GM23338 (cell line): ENCODE measurements around the gene MAPK6.
"Not testable (repeated sequence)": the region's sequence is repeated elsewhere in the genome, so short reads cannot be mapped to it uniquely, and the experiment has no call there.

Experiments
- EZH2 ChIP-seq: fragments of 200-600 bp; sonication (generic); IDR thresholded peaks from one replicate; pipeline ENCODE4 v1.8.0; 2017; ENCODE audit warnings: antibody characterized with exemption, mild to moderate bottlenecking, low read depth; ENCODE audit not compliant: unreplicated experiment
- EZH2phosphoT487 ChIP-seq: fragments of 200-600 bp; sonication (generic); IDR thresholded peaks from one replicate; pipeline ENCODE4 v1.8.1; 2018; ENCODE audit warnings: antibody characterized with exemption; ENCODE audit not compliant: unreplicated experiment
- POLR2AphosphoS5 ChIP-seq: IDR thresholded peaks from 2 replicates; pipeline ENCODE4 v1.6.1; 2016; ENCODE audit warnings: antibody characterized with exemption, low read depth
- ZNF114 ChIP-seq: fragments of 250-450 bp; sonication (Bioruptor Pico); IDR thresholded peaks from 2 replicates; pipeline ENCODE4 v1.5.0; 2020; ENCODE audit warnings: mild to moderate bottlenecking, moderate library complexity
- ZNF331 ChIP-seq: fragments of 250-450 bp; sonication (Bioruptor Pico); IDR thresholded peaks from 2 replicates; pipeline ENCODE4 v1.5.0; 2020; ENCODE audit warnings: low read depth, mild to moderate bottlenecking, moderate library complexity
- TF ChIP-seq, protein P1 (sequence below), 2 experiments: fragments of 200-600 bp in 1 of 2; sonication (generic) in 1 of 2; conservative IDR thresholded peaks; 2 replicates each; pipeline versions ENCODE4 v1.5.1 to v1.6.1; 2016 to 2017; ENCODE audit warnings: antibody characterized with exemption in 2 of 2, low read depth in 2 of 2, mild to moderate bottlenecking in 2 of 2, moderate library complexity in 1 of 2
- TF ChIP-seq, protein P2 (sequence below): IDR thresholded peaks from one replicate; pipeline ENCODE4 v1.6.1; 2018; ENCODE audit warnings: antibody characterized with exemption; ENCODE audit not compliant: unreplicated experiment
- TF ChIP-seq, protein P3 (sequence below): fragments of 250-450 bp; sonication (Bioruptor Pico); IDR thresholded peaks from 2 replicates; pipeline ENCODE4 v1.5.0; 2020; ENCODE audit warnings: mild to moderate bottlenecking, moderate library complexity

DNA sequence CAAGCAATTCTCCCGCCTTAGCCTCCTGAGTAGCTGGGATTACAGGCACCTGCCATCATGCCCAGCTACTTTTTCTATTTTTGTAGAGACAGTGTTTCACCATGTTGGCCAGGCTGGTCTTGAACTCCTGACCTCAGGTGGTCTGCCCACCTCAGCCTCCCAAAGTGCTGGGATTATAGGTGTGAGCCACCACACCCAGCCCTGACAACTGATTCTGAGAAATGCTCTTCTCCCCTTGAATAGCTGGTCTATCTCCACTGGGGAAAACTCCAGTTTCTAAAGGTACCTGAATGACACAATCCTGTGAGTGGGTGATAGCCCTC is 64.0 kb downstream of the MAPK6 start:
- TF ChIP-seq, protein P1, sequence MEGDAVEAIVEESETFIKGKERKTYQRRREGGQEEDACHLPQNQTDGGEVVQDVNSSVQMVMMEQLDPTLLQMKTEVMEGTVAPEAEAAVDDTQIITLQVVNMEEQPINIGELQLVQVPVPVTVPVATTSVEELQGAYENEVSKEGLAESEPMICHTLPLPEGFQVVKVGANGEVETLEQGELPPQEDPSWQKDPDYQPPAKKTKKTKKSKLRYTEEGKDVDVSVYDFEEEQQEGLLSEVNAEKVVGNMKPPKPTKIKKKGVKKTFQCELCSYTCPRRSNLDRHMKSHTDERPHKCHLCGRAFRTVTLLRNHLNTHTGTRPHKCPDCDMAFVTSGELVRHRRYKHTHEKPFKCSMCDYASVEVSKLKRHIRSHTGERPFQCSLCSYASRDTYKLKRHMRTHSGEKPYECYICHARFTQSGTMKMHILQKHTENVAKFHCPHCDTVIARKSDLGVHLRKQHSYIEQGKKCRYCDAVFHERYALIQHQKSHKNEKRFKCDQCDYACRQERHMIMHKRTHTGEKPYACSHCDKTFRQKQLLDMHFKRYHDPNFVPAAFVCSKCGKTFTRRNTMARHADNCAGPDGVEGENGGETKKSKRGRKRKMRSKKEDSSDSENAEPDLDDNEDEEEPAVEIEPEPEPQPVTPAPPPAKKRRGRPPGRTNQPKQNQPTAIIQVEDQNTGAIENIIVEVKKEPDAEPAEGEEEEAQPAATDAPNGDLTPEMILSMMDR (conservative IDR thresholded peaks at IDR 0.05; ENCODE audit: low read depth in 2 of 2), result not testable (repeated sequence)
- TF ChIP-seq POLR2AphosphoS5; EZH2; ZNF331; EZH2phosphoT487; ZNF114 (CRISPR knock-in tag): not testable (repeated sequence)
- TF ChIP-seq, protein P2, sequence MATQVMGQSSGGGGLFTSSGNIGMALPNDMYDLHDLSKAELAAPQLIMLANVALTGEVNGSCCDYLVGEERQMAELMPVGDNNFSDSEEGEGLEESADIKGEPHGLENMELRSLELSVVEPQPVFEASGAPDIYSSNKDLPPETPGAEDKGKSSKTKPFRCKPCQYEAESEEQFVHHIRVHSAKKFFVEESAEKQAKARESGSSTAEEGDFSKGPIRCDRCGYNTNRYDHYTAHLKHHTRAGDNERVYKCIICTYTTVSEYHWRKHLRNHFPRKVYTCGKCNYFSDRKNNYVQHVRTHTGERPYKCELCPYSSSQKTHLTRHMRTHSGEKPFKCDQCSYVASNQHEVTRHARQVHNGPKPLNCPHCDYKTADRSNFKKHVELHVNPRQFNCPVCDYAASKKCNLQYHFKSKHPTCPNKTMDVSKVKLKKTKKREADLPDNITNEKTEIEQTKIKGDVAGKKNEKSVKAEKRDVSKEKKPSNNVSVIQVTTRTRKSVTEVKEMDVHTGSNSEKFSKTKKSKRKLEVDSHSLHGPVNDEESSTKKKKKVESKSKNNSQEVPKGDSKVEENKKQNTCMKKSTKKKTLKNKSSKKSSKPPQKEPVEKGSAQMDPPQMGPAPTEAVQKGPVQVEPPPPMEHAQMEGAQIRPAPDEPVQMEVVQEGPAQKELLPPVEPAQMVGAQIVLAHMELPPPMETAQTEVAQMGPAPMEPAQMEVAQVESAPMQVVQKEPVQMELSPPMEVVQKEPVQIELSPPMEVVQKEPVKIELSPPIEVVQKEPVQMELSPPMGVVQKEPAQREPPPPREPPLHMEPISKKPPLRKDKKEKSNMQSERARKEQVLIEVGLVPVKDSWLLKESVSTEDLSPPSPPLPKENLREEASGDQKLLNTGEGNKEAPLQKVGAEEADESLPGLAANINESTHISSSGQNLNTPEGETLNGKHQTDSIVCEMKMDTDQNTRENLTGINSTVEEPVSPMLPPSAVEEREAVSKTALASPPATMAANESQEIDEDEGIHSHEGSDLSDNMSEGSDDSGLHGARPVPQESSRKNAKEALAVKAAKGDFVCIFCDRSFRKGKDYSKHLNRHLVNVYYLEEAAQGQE, result not testable (repeated sequence)
- TF ChIP-seq, protein P3, sequence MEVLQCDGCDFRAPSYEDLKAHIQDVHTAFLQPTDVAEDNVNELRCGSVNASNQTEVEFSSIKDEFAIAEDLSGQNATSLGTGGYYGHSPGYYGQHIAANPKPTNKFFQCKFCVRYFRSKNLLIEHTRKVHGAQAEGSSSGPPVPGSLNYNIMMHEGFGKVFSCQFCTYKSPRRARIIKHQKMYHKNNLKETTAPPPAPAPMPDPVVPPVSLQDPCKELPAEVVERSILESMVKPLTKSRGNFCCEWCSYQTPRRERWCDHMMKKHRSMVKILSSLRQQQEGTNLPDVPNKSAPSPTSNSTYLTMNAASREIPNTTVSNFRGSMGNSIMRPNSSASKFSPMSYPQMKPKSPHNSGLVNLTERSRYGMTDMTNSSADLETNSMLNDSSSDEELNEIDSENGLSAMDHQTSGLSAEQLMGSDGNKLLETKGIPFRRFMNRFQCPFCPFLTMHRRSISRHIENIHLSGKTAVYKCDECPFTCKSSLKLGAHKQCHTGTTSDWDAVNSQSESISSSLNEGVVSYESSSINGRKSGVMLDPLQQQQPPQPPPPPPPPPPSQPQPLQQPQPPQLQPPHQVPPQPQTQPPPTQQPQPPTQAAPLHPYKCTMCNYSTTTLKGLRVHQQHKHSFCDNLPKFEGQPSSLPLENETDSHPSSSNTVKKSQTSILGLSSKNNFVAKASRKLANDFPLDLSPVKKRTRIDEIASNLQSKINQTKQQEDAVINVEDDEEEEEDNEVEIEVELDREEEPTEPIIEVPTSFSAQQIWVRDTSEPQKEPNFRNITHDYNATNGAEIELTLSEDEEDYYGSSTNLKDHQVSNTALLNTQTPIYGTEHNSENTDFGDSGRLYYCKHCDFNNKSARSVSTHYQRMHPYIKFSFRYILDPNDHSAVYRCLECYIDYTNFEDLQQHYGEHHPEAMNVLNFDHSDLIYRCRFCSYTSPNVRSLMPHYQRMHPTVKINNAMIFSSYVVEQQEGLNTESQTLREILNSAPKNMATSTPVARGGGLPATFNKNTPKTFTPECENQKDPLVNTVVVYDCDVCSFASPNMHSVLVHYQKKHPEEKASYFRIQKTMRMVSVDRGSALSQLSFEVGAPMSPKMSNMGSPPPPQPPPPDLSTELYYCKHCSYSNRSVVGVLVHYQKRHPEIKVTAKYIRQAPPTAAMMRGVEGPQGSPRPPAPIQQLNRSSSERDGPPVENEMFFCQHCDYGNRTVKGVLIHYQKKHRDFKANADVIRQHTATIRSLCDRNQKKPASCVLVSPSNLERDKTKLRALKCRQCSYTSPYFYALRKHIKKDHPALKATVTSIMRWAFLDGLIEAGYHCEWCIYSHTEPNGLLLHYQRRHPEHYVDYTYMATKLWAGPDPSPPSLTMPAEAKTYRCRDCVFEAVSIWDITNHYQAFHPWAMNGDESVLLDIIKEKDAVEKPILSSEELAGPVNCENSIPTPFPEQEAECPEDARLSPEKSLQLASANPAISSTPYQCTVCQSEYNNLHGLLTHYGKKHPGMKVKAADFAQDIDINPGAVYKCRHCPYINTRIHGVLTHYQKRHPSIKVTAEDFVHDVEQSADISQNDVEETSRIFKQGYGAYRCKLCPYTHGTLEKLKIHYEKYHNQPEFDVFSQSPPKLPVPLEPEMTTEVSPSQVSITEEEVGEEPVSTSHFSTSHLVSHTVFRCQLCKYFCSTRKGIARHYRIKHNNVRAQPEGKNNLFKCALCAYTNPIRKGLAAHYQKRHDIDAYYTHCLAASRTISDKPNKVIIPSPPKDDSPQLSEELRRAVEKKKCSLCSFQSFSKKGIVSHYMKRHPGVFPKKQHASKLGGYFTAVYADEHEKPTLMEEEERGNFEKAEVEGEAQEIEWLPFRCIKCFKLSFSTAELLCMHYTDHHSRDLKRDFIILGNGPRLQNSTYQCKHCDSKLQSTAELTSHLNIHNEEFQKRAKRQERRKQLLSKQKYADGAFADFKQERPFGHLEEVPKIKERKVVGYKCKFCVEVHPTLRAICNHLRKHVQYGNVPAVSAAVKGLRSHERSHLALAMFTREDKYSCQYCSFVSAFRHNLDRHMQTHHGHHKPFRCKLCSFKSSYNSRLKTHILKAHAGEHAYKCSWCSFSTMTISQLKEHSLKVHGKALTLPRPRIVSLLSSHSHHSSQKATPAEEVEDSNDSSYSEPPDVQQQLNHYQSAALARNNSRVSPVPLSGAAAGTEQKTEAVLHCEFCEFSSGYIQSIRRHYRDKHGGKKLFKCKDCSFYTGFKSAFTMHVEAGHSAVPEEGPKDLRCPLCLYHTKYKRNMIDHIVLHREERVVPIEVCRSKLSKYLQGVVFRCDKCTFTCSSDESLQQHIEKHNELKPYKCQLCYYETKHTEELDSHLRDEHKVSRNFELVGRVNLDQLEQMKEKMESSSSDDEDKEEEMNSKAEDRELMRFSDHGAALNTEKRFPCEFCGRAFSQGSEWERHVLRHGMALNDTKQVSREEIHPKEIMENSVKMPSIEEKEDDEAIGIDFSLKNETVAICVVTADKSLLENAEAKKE (CRISPR knock-in tag), result not testable (repeated sequence)
